Right lobe of liver (tissue), 6 donors: ENCODE results near the gene LUZP1. TPM values are rescaled to one million over a fixed set of nuclear protein-coding genes. Genes with fewer than 3 reads are reported as not detected.

ENCODE experiments used
- ATAC-seq, 4 donors: fragments of 200-7000 bp; cut with Tn5 transposase; one replicate each; pipeline ENCODE4 v1.9.1; 2020; ENCODE audit warnings: mild to moderate bottlenecking in 4 of 4, moderate library complexity in 4 of 4
- DNase-seq, 3 donors: peaks; one replicate each; pipeline ENCODE4 v3.0.0-alpha.2; 2020
- H3K27ac ChIP-seq, 3 donors: fragments of 200-600 bp; one replicate each; pipeline ENCODE4 v1.8.0; 2022
- H3K27me3 ChIP-seq, 2 donors: fragments of 200-600 bp; one replicate each; pipeline ENCODE4 v1.8.0; 2022
- H3K36me3 ChIP-seq, 4 donors: fragments of 200-600 bp; sonication (generic) in 1 of 4; one replicate each; pipeline versions ENCODE4 v1.5.1 to v1.8.0; 2017 to 2022; ENCODE audit warnings: control low read depth in 1 of 4
- H3K4me1 ChIP-seq, 4 donors: fragments of 200-600 bp; sonication (generic) in 1 of 4; one replicate each; pipeline versions ENCODE4 v1.5.1 to v1.8.0; 2017 to 2022; ENCODE audit warnings: control low read depth in 1 of 4
- H3K4me3 ChIP-seq, 3 donors: fragments of 200-600 bp; one replicate each; pipeline ENCODE4 v1.8.0; 2022
- H3K9me3 ChIP-seq, 4 donors: fragments of 200-600 bp; sonication (generic) in 1 of 4; one replicate each; pipeline versions ENCODE4 v1.5.1 to v1.8.0; 2017 to 2022; ENCODE audit warnings: control low read depth in 1 of 4
- CTCF ChIP-seq, 4 donors: fragments of 200-600 bp in 3 of 4; fragments of 450-650 bp in 1 of 4; IDR thresholded peaks; one replicate each; pipeline versions ENCODE4 v1.5.1 to v1.8.0; 2016 to 2022; ENCODE audit warnings: antibody characterized with exemption in 4 of 4, mild to moderate bottlenecking in 2 of 4
- POLR2A ChIP-seq: fragments of 450-650 bp; IDR thresholded peaks from one replicate; pipeline ENCODE4 v1.6.1; 2017; ENCODE audit warnings: antibody characterized with exemption, mild to moderate bottlenecking
- WGBS: methylation state at CpG from one replicate; pipeline ENCODE4 v1.1.6; 2018; ENCODE audit warnings: low coverage, low lambda C conversion rate; ENCODE audit not compliant: insufficient coverage; ENCODE audit errors: missing lambda C conversion rate; 5-methylcytosine and 5-hydroxymethylcytosine counted together
- intact Hi-C, 2 donors: fragments of 100-400 bp; cut with DNase I; formaldehyde crosslinking; loops; one replicate each; pipeline versions ENCODE4 v1.11.2 to v1.14.1; 2022
- microRNA-seq, 2 donors: library from miRNA; unstranded; fragments of <30 nt; microRNA quantifications; one replicate each; pipeline ENCODE4, GENCODE V29; 2019 to 2020
- small RNA-seq, 2 experiments: library from RNA; depleted of rRNA; stranded (forward); fragments of <200 nt; gene quantifications; one replicate each; pipeline ENCODE3, GENCODE V24; 2016
- total RNA-seq, 6 experiments: library from RNA; depleted of rRNA in 2 of 6; stranded (reverse); fragments of >200 nt in 2 of 6; fragmentation: NEBNext Ultra II Directional in 3 of 6; extraction: Animal tissue kit (Norgen Biotek cat#: 25700) in 3 of 6; gene quantifications; one replicate each; pipeline versions ENCODE4 v1.1.0 to v1.2.4, GENCODE V29; 2016 to 2023
- donor health status: DM: no; HTN: yes; CAD: no.
- donor health status: DM: no; HTN: no; CAD: no.
- donor health status: DM: no; HTN: no; CAD: no.
- donor health status: DM: no; HTN: yes; CAD: no.
- donor health status: DM: no; HTN: yes; CAD: no.

Gene LUZP1
- total RNA-seq, 6 experiments from 2014 or later: 4.1 to 8.0 (median 6.1) TPM

- DNase-seq (no peak), ATAC-seq (no peak)
- TF ChIP-seq POLR2A (no peak), CTCF (IDR thresholded peaks at IDR 0.05) (no peak)
- Histone ChIP-seq H3K9me3 (no peaks in the 10 kb centered on the region), H3K4me1 (no peaks in the 10 kb centered on the region), H3K27ac (no peak overlapping the region), H3K36me3 (no peaks in the 10 kb centered on the region), H3K4me3 (no peak overlapping the region), H3K27me3 (no peaks in the 10 kb centered on the region)
- intact Hi-C loops: no loop called here
- WGBS: 100% methylated on average over 2 of the region's 2 CpGs
Measured at GRCh38 chr1:23035823-23036452, 132.7 kb downstream of the LUZP1 start.

Small RNA genes within 50 kb of the gene (microRNA-seq; reads per million reads assigned to microRNA genes)
- gene MIR3115 (0.29 to 0.64 reads per million in 2 donors), gene MIR4419A (0 reads per million in 2 donors)

Small RNA genes within 50 kb of the gene (small RNA-seq; reads per million reads assigned to genes)
- gene MIR3115 (0 reads per million in 2 experiments), gene MIR4419A (0 reads per million in 2 experiments), gene RNU6-135P (0 reads per million in 2 experiments), gene RNU6-514P (0 reads per million in 2 experiments)

Other genes starting within 250 kb of the LUZP1 start
- not detected for gene LACTBL1, start 196.0 kb downstream of the LUZP1 start, total RNA-seq
- gene TEX46, start 153.0 kb downstream of the LUZP1 start, total RNA-seq: not detected
- 10 to 100 TPM; 15.3 to 22.2 (median 18.6) TPM for gene KDM1A, start 149.4 kb downstream of the LUZP1 start, total RNA-seq
- not detected for gene HTR1D, start 48.6 kb upstream of the LUZP1 start, total RNA-seq
- gene HNRNPR, start 175.4 kb upstream of the LUZP1 start, total RNA-seq: 10 to 100 TPM; 27.5 to 44.2 (median 32.0) TPM
- gene ZNF436, start 201.0 kb upstream of the LUZP1 start, total RNA-seq: 1 to 10 TPM; 2.8 to 4.5 (median 3.4) TPM